DMS153 treated with DMSO at 0.1 percent for 48 hours (cell line): Measurements from ENCODE around the gene BRICD5.

Experiments
- DNase-seq: peaks from one replicate; lab custom pipeline; 2025; ENCODE audit not compliant: unreplicated experiment; lab: John Stamatoyannopoulos, UW

The BRICD5 gene

GRCh38 chr16:2183671-2184070 is 27.0 kb downstream of the BRICD5 start:
- no peak for DNase-seq

- no peak for DNase-seq
Observed at GRCh38 chr16:2181952-2182351, 28.7 kb downstream of the BRICD5 start.

- no peak for DNase-seq
Observed at GRCh38 chr16:2180962-2181923, 29.4 kb downstream of the BRICD5 start.

- DNase-seq: no peak
Observed at GRCh38 chr16:2180461-2180860, 30.2 kb downstream of the BRICD5 start.

- no peak for DNase-seq
Observed at GRCh38 chr16:2179576-2179975, 31.1 kb downstream of the BRICD5 start.

GRCh38 chr16:2179107-2179501 is 31.6 kb downstream of the BRICD5 start:
- DNase-seq: no peak

- DNase-seq: no peak
Observed at GRCh38 chr16:2178321-2179106, 32.1 kb downstream of the BRICD5 start.

- no peak for DNase-seq
Observed at GRCh38 chr16:2177561-2177960, 33.1 kb downstream of the BRICD5 start.

- no peak for DNase-seq
Observed at GRCh38 chr16:2177101-2177500, 33.6 kb downstream of the BRICD5 start.

- no peak for DNase-seq
Observed at GRCh38 chr16:2176047-2176446, 34.6 kb downstream of the BRICD5 start.

GRCh38 chr16:2175454-2175853 is 35.2 kb downstream of the BRICD5 start:
- DNase-seq: no peak

- DNase-seq: no peak
Observed at GRCh38 chr16:2174396-2175131, 36.1 kb downstream of the BRICD5 start.

- DNase-seq: no peak
Observed at GRCh38 chr16:2173916-2174315, 36.7 kb downstream of the BRICD5 start.

GRCh38 chr16:2173366-2173765 is 37.3 kb downstream of the BRICD5 start:
- DNase-seq: no peak

GRCh38 chr16:2172688-2173335 is 37.9 kb downstream of the BRICD5 start:
- no peak for DNase-seq

GRCh38 chr16:2171601-2172178 is 39.0 kb downstream of the BRICD5 start:
- DNase-seq: no peak

GRCh38 chr16:2170587-2171435 is 39.9 kb downstream of the BRICD5 start:
- no peak for DNase-seq

GRCh38 chr16:2170080-2170479 is 40.6 kb downstream of the BRICD5 start:
- DNase-seq: no peak

- no peak for DNase-seq
Observed at GRCh38 chr16:2167068-2167638, 43.5 kb downstream of the BRICD5 start.
